Measurements from ENCODE around the gene WDR74. TPM values are rescaled to one million over a fixed set of nuclear protein-coding genes. Genes with fewer than 3 reads are reported as not detected.

The WDR74 gene
- total and polyA plus RNA-seq, 2 of the 13 experiments (the other 11 are each of a cell fraction or from before 2014, with no cell fraction given): 77.0 to 83.3 TPM

DNA sequence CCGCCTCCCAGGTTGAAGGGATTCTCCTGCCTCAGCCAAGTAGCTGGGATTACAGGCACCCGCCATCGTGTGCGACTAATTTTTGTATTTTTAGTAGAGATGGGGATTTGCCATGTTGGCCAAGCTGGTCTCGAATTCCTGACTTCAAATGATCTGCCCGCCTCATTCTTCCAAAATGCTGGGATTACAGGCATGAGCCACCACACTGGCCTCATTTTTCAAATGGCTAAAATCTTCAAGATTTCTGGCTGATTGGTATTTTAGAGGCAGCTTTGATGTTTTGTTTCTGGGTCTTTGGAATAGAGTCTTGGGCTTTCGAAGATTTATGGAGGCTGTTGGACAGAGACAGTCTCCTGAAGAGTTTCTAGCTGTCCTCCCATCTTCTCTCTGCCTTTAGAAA, 35.5 kb upstream of the WDR74 start:
- no peak for FAIRE-seq

DNA sequence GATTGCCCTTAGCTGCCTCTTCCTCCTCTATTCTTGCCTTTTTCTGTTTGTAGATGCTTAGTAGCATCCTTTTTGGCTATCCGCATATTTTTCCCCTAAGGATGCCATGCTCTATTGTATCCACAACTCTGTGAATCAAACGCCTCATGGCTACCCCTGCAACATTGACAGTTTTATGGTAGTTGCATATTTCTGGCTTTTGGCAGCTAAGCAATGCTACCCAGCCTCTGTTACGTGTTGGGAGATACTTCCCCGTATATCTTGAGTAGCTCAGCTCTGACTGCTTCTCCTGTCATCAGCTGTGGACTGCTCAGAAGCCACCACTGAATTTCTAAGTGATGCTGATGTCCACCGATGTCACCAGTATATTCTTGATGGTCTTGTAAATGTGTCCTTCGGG, 26.2 kb upstream of the WDR74 start:
- 94% methylated on average over 6 of the region's 6 CpGs for WGBS (ENCODE audit: low lambda C conversion rate)
- CTCF ChIA-PET (ENCODE audit: low intra/inter-chr PET ratio, low total read pairs): no interaction called here
- Histone ChIP-seq H3K79me2 (ENCODE audit: insufficient read depth, low read length) (peaks cover 52% of the 10 kb centered on the region), H4K20me1 (ENCODE audit: insufficient read depth, low read length) (no peaks in the 10 kb centered on the region), H3K9me3 (ENCODE audit: low read length) (no peaks in the 10 kb centered on the region), H3K9ac (ENCODE audit: insufficient read depth, low read depth, low read length) (no peak overlapping the region), H3K27ac (ENCODE audit: extremely low read length, insufficient read depth, low read length) (no peak overlapping the region), H3K4me2 (ENCODE audit: low read depth, low read length) (no peak overlapping the region), H2AFZ (ENCODE audit: low read length) (no peak overlapping the region), H3K4me1 (ENCODE audit: insufficient read depth, low read length) (peaks cover 29% of the 10 kb centered on the region), H3K4me3 (replicated peaks in 1 of 3; ENCODE audit: insufficient read depth in 1 of 3, low read depth in 2 of 3, low read length in 3 of 3) (no peak overlapping the region), H3K36me3 (replicated peaks in 1 of 2; ENCODE audit: control insufficient read depth in 1 of 2, insufficient read depth in 2 of 2, low read length in 2 of 2) (peaks cover 4 to 10% of the 10 kb centered on the region in 2 experiments; a peak in 3 of 5 replicates), H3K27me3 (ENCODE audit: control insufficient read depth in 1 of 2, insufficient read depth in 2 of 2, low read length in 2 of 2) (no peaks in the 10 kb centered on the region)
- TF ChIP-seq RARG (CRISPR knock-in tag; IDR thresholded peaks at IDR 0.05; ENCODE audit: low read depth) (no peak), HES4 (CRISPR knock-in tag; IDR thresholded peaks at IDR 0.05; ENCODE audit: borderline replicate concordance) (no peak), ZNF737 (CRISPR knock-in tag; IDR thresholded peaks at IDR 0.05; ENCODE audit: borderline replicate concordance) (no peak), ZNF75D (CRISPR knock-in tag; IDR thresholded peaks at IDR 0.05; ENCODE audit: borderline replicate concordance) (no peak), NCOA2 (CRISPR knock-in tag; IDR thresholded peaks at IDR 0.05) (no peak), MYNN (CRISPR knock-in tag; IDR thresholded peaks at IDR 0.05; ENCODE audit: low read depth) (no peak), ZNF607 (CRISPR knock-in tag; IDR thresholded peaks at IDR 0.05; ENCODE audit: borderline replicate concordance) (no peak), ZNF432 (CRISPR knock-in tag; IDR thresholded peaks at IDR 0.05; ENCODE audit: borderline replicate concordance) (no peak), PAF1 (CRISPR knock-in tag; IDR thresholded peaks at IDR 0.05) (no peak), ZNF878 (CRISPR knock-in tag; IDR thresholded peaks at IDR 0.05) (no peak), TCF7L2 (IDR thresholded peaks at IDR 0.05; ENCODE audit: low read depth, low read length) (no peak), CHD2 (IDR thresholded peaks at IDR 0.05; ENCODE audit: low read depth, low read length) (no peak), ZNF792 (CRISPR knock-in tag; IDR thresholded peaks at IDR 0.05) (no peak), NONO (IDR thresholded peaks at IDR 0.05) (no peak), NONO (CRISPR knock-in tag; conservative IDR thresholded peaks at IDR 0.05) (no peak)
- TF ChIP-seq, protein P1, sequence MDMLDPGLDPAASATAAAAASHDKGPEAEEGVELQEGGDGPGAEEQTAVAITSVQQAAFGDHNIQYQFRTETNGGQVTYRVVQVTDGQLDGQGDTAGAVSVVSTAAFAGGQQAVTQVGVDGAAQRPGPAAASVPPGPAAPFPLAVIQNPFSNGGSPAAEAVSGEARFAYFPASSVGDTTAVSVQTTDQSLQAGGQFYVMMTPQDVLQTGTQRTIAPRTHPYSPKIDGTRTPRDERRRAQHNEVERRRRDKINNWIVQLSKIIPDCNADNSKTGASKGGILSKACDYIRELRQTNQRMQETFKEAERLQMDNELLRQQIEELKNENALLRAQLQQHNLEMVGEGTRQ (IDR thresholded peaks at IDR 0.05; ENCODE audit: low read depth, low read length): no peak
- TF ChIP-seq, protein P1 (CRISPR knock-in tag; IDR thresholded peaks at IDR 0.05; ENCODE audit: borderline replicate concordance): no peak
- in situ Hi-C loops (cut with HindIII; ENCODE audit: extremely low pct_ligation_motif_present, low pct_unique_long_range_greater_than_20kb) (no loop called here), intact Hi-C loops (cut with micrococcal nuclease; ENCODE audit: unreplicated experiment) (no loop called here)
- BruUV-seq (replicated peaks): no TSS peak
- no peak for DNase-seq (ENCODE audit: low spot score)
- no peak for ATAC-seq
- FAIRE-seq: no peak
- POLR2A ChIA-PET: interaction anchor here (0.6 to 3.2 kb wide), 4 partner anchors 10 to 127 kb away, joined by 3 to 15 read pairs (median 4); partner anchors contain the start of gene SLC3A2

More for the DNA sequence above, 35.5 kb upstream of the WDR74 start:
- peaks cover 20% of the 10 kb centered on the region for H3K79me2 ChIP-seq (ENCODE audit: insufficient read depth, low read length)
- peaks cover 11 to 43% of the 10 kb centered on the region in 2 experiments; a peak in 3 of 5 replicates for H3K36me3 ChIP-seq (replicated peaks in 1 of 2; ENCODE audit: control insufficient read depth in 1 of 2, insufficient read depth in 2 of 2, low read length in 2 of 2)
- no peaks in the 10 kb centered on the region for H3K9me3 ChIP-seq (ENCODE audit: low read length)
- 0 out of 2 replicates have a peak, but pooled peaks cover 2% of the 10 kb centered on the region for H4K20me1 ChIP-seq (ENCODE audit: insufficient read depth, low read length)
- H3K27ac ChIP-seq (ENCODE audit: extremely low read length, insufficient read depth, low read length): no peak overlapping the region
- WGBS (ENCODE audit: low lambda C conversion rate): 94% methylated on average over 7 of the region's 7 CpGs
- BruUV-seq (replicated peaks): no TSS peak
- H3K4me1 ChIP-seq (ENCODE audit: insufficient read depth, low read length): peaks cover 23% of the 10 kb centered on the region
- CTCF ChIA-PET (ENCODE audit: low intra/inter-chr PET ratio, low total read pairs): no interaction called here
- H3K4me3 ChIP-seq (replicated peaks in 1 of 3; ENCODE audit: insufficient read depth in 1 of 3, low read depth in 2 of 3, low read length in 3 of 3): no peak overlapping the region
- TF ChIP-seq ASH2L (IDR thresholded peaks at IDR 0.05; ENCODE audit: insufficient read length, low read depth, low read length) (no peak), ADNP (CRISPR knock-in tag; IDR thresholded peaks at IDR 0.05) (no peak), BHLHE40 (IDR thresholded peaks at IDR 0.05; ENCODE audit: low read length) (no peak), ZBTB8A (CRISPR knock-in tag; IDR thresholded peaks at IDR 0.05; ENCODE audit: borderline replicate concordance, low read depth) (no peak), U2AF2 (IDR thresholded peaks at IDR 0.05; ENCODE audit: low read depth, low read length) (no peak), ZNF180 (CRISPR knock-in tag; IDR thresholded peaks at IDR 0.05; ENCODE audit: borderline replicate concordance, low read depth) (no peak)
- no peak overlapping the region for H3K9ac ChIP-seq (ENCODE audit: insufficient read depth, low read depth, low read length)
- no peaks in the 10 kb centered on the region for H3K27me3 ChIP-seq (ENCODE audit: control insufficient read depth in 1 of 2, insufficient read depth in 2 of 2, low read length in 2 of 2)
- in situ Hi-C loops (cut with HindIII; ENCODE audit: extremely low pct_ligation_motif_present, low pct_unique_long_range_greater_than_20kb) (loop anchor here (5.0 kb wide), 1 partner anchor 88 kb away; the partner anchor contains the start of gene TMEM179B), intact Hi-C loops (cut with micrococcal nuclease; ENCODE audit: unreplicated experiment) (no loop called here)
- DNase-seq (ENCODE audit: low spot score) (no peak), ATAC-seq (no peak)
- no peak overlapping the region for H2AFZ ChIP-seq (ENCODE audit: low read length)
- POLR2A ChIA-PET: interaction anchor here (1.1 to 4.4 kb wide), 4 partner anchors 13 to 34 kb away, joined by 3 to 25 read pairs (median 12); no protein-coding TSS in a partner anchor
- H3K4me2 ChIP-seq (ENCODE audit: low read depth, low read length): no peak overlapping the region

Data from HepG2 (cell line).